Measurements from ENCODE around the gene C19orf73.

DNA sequence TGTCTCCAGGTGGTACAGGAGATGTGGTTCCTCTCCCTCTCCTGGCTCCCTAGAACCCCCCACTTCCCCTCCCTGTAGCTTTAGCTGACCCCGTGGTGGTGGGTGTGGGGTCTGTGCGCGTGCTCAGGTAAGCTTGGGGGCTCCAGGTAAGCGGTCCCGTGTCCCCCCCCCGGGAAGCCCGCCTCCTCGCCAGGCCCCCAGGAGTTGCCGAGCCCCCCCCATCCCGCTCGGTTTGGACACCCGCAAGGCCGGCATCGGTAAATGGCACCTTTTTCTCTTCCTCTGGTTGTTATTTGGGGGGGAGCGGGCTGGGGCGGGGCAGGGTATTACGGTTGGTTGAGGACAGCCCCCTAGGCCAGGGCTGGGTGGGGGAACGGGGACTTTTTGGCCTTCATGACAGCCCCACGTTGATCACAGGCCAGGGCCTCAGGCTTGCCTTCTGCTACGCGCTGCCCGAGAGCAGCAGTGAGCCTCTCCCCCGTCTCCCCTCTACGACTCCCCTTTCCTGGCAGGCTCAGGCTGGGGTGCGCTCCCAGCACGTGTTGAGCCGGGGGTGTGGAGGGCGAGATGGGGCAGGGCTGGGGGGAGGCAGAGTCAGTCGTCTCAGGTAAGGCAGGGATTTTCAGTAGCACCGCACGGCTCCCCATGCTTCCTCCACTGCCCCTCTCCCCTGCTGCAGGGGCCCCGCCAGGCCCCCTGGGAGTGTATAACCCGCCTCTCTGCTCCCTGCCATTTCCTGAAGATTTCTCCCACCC lies 15.4 kb downstream of the C19orf73 start:
- TF ChIP-seq EZH2 (IDR thresholded peaks at IDR 0.05; ENCODE audit: insufficient read depth, poor library complexity, severe bottlenecking) (no peak), EZH2phosphoT487 (IDR thresholded peaks at IDR 0.05; ENCODE audit: insufficient read depth, low read depth) (no peak)
